Calu3 (cell line): ENCODE data around the gene MEST. TPM values are rescaled to one million over a fixed set of nuclear protein-coding genes. Genes with fewer than 3 reads are reported as not detected.

Experiments
- BruUV-seq: library from RNA; stranded (reverse); fragments of 400-500 nt; replicated peaks from 2 replicates; lab custom pipeline; 2021; lab: Mats Ljungman, UMichigan
- CTCF ChIA-PET: fragments of 300-600 bp; sonication (Branson Sonifier 250); formaldehyde crosslinking; loops from one replicate; lab custom pipeline; 2022; ENCODE audit warnings: antibody characterized with exemption; lab: Charles Lee
- DNase-seq: peaks from one replicate; pipeline ENCODE4 v3.0.0; 2022
- H3K27ac Mint-ChIP-seq: one replicate; pipeline ENCODE4 v1.8.0; 2022; ENCODE audit warnings: mixed read lengths; ENCODE audit not compliant: unreplicated experiment
- H3K27me3 Mint-ChIP-seq: one replicate; pipeline ENCODE4 v1.8.0; 2022; ENCODE audit warnings: mixed read lengths; ENCODE audit not compliant: unreplicated experiment
- H3K36me3 Mint-ChIP-seq: one replicate; pipeline ENCODE4 v1.8.0; 2022; ENCODE audit warnings: mild to moderate bottlenecking, moderate library complexity, mixed read lengths; ENCODE audit not compliant: insufficient read depth, unreplicated experiment
- H3K4me1 Mint-ChIP-seq: one replicate; pipeline ENCODE4 v1.8.0; 2022; ENCODE audit warnings: mild to moderate bottlenecking, low read depth, mixed read lengths; ENCODE audit not compliant: unreplicated experiment
- H3K4me3 Mint-ChIP-seq: one replicate; pipeline ENCODE4 v1.8.0; 2022; ENCODE audit warnings: mild to moderate bottlenecking, low read depth, moderate library complexity, mixed read lengths; ENCODE audit not compliant: unreplicated experiment
- H3K9me3 Mint-ChIP-seq: one replicate; pipeline ENCODE4 v1.8.0; 2022; ENCODE audit warnings: low read depth, mixed read lengths; ENCODE audit not compliant: unreplicated experiment
- CTCF ChIP-seq: fragments of 200-600 bp; IDR thresholded peaks from one replicate; pipeline ENCODE4 v1.8.0; 2022; ENCODE audit warnings: antibody characterized with exemption; ENCODE audit not compliant: unreplicated experiment
- intact Hi-C: fragments of 100-400 bp; cut with micrococcal nuclease; formaldehyde crosslinking; loops from one replicate; pipeline ENCODE4 v1.10.0; 2022; ENCODE audit not compliant: unreplicated experiment
- total RNA-seq: library from RNA; stranded (reverse); gene quantifications from 2 replicates; pipeline ENCODE4 v1.2.3, GENCODE V29; 2022

MEST gene
- total RNA-seq, 1 experiment from 2014 or later, result 62.6 TPM

- no peak overlapping the region for H3K27ac Mint-ChIP-seq
- CTCF ChIA-PET, result no interaction called here
- H3K36me3 Mint-ChIP-seq, result no peaks in the 10 kb centered on the region
- H3K4me1 Mint-ChIP-seq, result no peaks in the 10 kb centered on the region
- TF ChIP-seq CTCF, result no peak
- DNase-seq, result no peak
- H3K4me3 Mint-ChIP-seq, result no peak overlapping the region
- H3K27me3 Mint-ChIP-seq, result peaks cover 60% of the 10 kb centered on the region
- intact Hi-C loops, result no loop called here
- no TSS peak for BruUV-seq
- H3K9me3 Mint-ChIP-seq, result no peaks in the 10 kb centered on the region
These were observed 18.6 kb upstream of the MEST start for GRCh38 chr7:130473289-130473688.

GRCh38 chr7:130473876-130474275 lies 18.0 kb upstream of the MEST start:
- H3K4me3 Mint-ChIP-seq, result no peak overlapping the region
- DNase-seq, result no peak
- no peaks in the 10 kb centered on the region for H3K9me3 Mint-ChIP-seq
- H3K27me3 Mint-ChIP-seq, result peaks cover 60% of the 10 kb centered on the region
- no peaks in the 10 kb centered on the region for H3K36me3 Mint-ChIP-seq
- intact Hi-C loops, result no loop called here
- CTCF ChIA-PET, result no interaction called here
- H3K4me1 Mint-ChIP-seq, result no peaks in the 10 kb centered on the region
- no peak overlapping the region for H3K27ac Mint-ChIP-seq
- no TSS peak for BruUV-seq
- TF ChIP-seq CTCF, result no peak

- H3K4me3 Mint-ChIP-seq, result no peak overlapping the region
- H3K27ac Mint-ChIP-seq, result no peak overlapping the region
- no peaks in the 10 kb centered on the region for H3K4me1 Mint-ChIP-seq
- TF ChIP-seq CTCF, result no peak
- peaks cover 60% of the 10 kb centered on the region for H3K27me3 Mint-ChIP-seq
- H3K9me3 Mint-ChIP-seq, result no peaks in the 10 kb centered on the region
- CTCF ChIA-PET, result no interaction called here
- H3K36me3 Mint-ChIP-seq, result no peaks in the 10 kb centered on the region
- DNase-seq, result no peak
- no TSS peak for BruUV-seq
- intact Hi-C loops, result no loop called here
These were observed 16.1 kb upstream of the MEST start for GRCh38 chr7:130475776-130476175.

- CTCF ChIA-PET, result no interaction called here
- no peak for TF ChIP-seq CTCF
- Mint-ChIP-seq H3K4me1 (no peaks in the 10 kb centered on the region), H3K4me3 (no peak overlapping the region), H3K9me3 (no peaks in the 10 kb centered on the region), H3K27me3 (peaks cover 60% of the 10 kb centered on the region), H3K36me3 (no peaks in the 10 kb centered on the region), H3K27ac (no peak overlapping the region)
- intact Hi-C loops, result no loop called here
- no TSS peak for BruUV-seq
- DNase-seq, result no peak
These were observed 15.4 kb upstream of the MEST start for GRCh38 chr7:130476297-130477150.
